Fibroblast of lung (primary cell): ENCODE results near the gene NFASC.

Experiments
- CTCF ChIP-seq, 2 donors: IDR thresholded peaks in 1 of 2; conservative IDR thresholded peaks in 1 of 2; 1 replicate in 1 of 2; 2 replicates in 1 of 2; pipeline ENCODE4 v1.5.1; 2011 to 2012; ENCODE audit warnings: low read length in 2 of 2, control low read depth in 1 of 2, inconsistent platforms in 1 of 2, low read depth in 1 of 2, mild to moderate bottlenecking in 1 of 2
- EZH2 ChIP-seq: IDR thresholded peaks from 2 replicates; pipeline ENCODE4 v1.5.1; 2012; ENCODE audit warnings: low read length, control low read depth, mild to moderate bottlenecking; ENCODE audit errors: missing control alignments

- TF ChIP-seq CTCF (conservative IDR thresholded peaks at IDR 0.05 in 1 of 2, IDR thresholded peaks at IDR 0.05 in 1 of 2; ENCODE audit: low read depth in 1 of 2, low read length in 2 of 2) (no peak), EZH2 (no peak)
Observed at GRCh38 chr1:204902671-204903070, 32.0 kb downstream of the NFASC start.
